GM19240 (cell line): ENCODE results near the gene PSPN.

ENCODE experiments used
- DNase-seq: peaks from one replicate; pipeline ENCODE4 v3.0.0; 2011; ENCODE audit warnings: low spot score; ENCODE audit not compliant: insufficient read length

Gene PSPN

GRCh38 chr19:6326815-6327214, 48.9 kb downstream of the PSPN start:
- DNase-seq, result no peak

GRCh38 chr19:6325614-6326013, 50.1 kb downstream of the PSPN start:
- no peak for DNase-seq
